SK-N-SH (cell line): Measurements from ENCODE around the gene BAG2. TPM values are rescaled to one million over a fixed set of nuclear protein-coding genes. Genes with fewer than 3 reads are reported as not detected.

ENCODE experiments used
- CTCF ChIA-PET: fragments of 300-600, 350-600 bp; formaldehyde crosslinking; extraction: SDS; loops from one replicate; lab custom pipeline; 2021; lab: Yijun Ruan, JAX
- POLR2A ChIA-PET: fragments of 350-600 bp; sonication (Branson Sonifier 250); formaldehyde crosslinking; extraction: SDS; loops from one replicate; lab custom pipeline; 2020; ENCODE audit warnings: antibody characterized with exemption, inconsistent platforms; lab: Yijun Ruan, JAX
- DNase-seq: peaks from one replicate; pipeline ENCODE4 v3.0.0; 2012
- H2AFZ ChIP-seq: fragments of 200-600 bp; sonication (generic); 2 replicates; pipeline ENCODE4 v1.8.1; 2016; ENCODE audit warnings: antibody characterized with exemption, mild to moderate bottlenecking, low read depth
- H3F3A ChIP-seq: fragments of 200-600 bp; sonication (generic); replicated peaks from 2 replicates; pipeline ENCODE3; 2016; ENCODE audit warnings: antibody characterized with exemption, mild to moderate bottlenecking; ENCODE audit not compliant: insufficient read depth
- H3K27ac ChIP-seq, 2 experiments: fragments of 200-500 bp in 1 of 2; fragments of 200-600 bp in 1 of 2; sonication (Bioruptor generic) in 1 of 2; sonication (generic), shearing (Covaris generic) in 1 of 2; 2 replicates each; pipeline versions ENCODE4 v1.5.1 to v1.6.1; 2014 to 2016; ENCODE audit warnings: low read depth in 2 of 2, inconsistent platforms in 1 of 2, low read length in 1 of 2, mild to moderate bottlenecking in 1 of 2, mixed read lengths in 1 of 2
- H3K27me3 ChIP-seq: fragments of 200-600 bp; sonication (generic), shearing (Covaris generic); 2 replicates; pipeline ENCODE4 v1.6.1; 2016; ENCODE audit warnings: mixed run types; ENCODE audit not compliant: insufficient read depth
- H3K36me3 ChIP-seq, 2 experiments: fragments of 200-500 bp in 1 of 2; fragments of 200-600 bp in 1 of 2; sonication (Bioruptor generic) in 1 of 2; sonication (generic) in 1 of 2; replicated peaks in 1 of 2; 2 replicates each; pipeline versions ENCODE3 to v1.5.1; 2014 to 2016; ENCODE audit warnings: low read length in 1 of 2, mild to moderate bottlenecking in 1 of 2; ENCODE audit not compliant: insufficient read depth in 2 of 2, control insufficient read depth in 1 of 2
- H3K4me1 ChIP-seq, 2 experiments: fragments of 200-500 bp in 1 of 2; fragments of 200-600 bp in 1 of 2; sonication (Bioruptor generic) in 1 of 2; sonication (generic), shearing (Covaris generic) in 1 of 2; 2 replicates each; pipeline versions ENCODE4 v1.5.1 to v1.6.1; 2014 to 2016; ENCODE audit warnings: low read depth in 1 of 2, low read length in 1 of 2, mixed run types in 1 of 2; ENCODE audit not compliant: insufficient read depth in 2 of 2, control insufficient read depth in 1 of 2
- H3K4me2 ChIP-seq: fragments of 200-600 bp; sonication (generic), shearing (Covaris generic); 2 replicates; pipeline ENCODE4 v1.6.1; 2017; ENCODE audit warnings: mixed run types
- H3K4me3 ChIP-seq, 2 experiments: fragments of 200-500 bp in 1 of 2; fragments of 200-600 bp in 1 of 2; sonication (Bioruptor generic) in 1 of 2; sonication (generic), shearing (Covaris generic) in 1 of 2; 2 replicates each; pipeline versions ENCODE4 v1.5.1 to v1.8.1; 2014 to 2016; ENCODE audit warnings: low read depth in 2 of 2, inconsistent platforms in 1 of 2, low read length in 1 of 2, mild to moderate bottlenecking in 1 of 2, mixed read lengths in 1 of 2, moderate library complexity in 1 of 2
- H3K79me2 ChIP-seq: fragments of 200-600 bp; sonication (generic); 2 replicates; pipeline ENCODE4 v1.8.1; 2017; ENCODE audit warnings: mild to moderate bottlenecking; ENCODE audit not compliant: insufficient read depth
- H3K9ac ChIP-seq: fragments of 200-600 bp; sonication (generic); 2 replicates; pipeline ENCODE4 v1.6.1; 2017; ENCODE audit warnings: mixed run types
- H3K9me2 ChIP-seq: fragments of 200-600 bp; sonication (generic); 2 replicates; pipeline ENCODE4 v1.6.1; 2017; ENCODE audit warnings: mixed run types
- H3K9me3 ChIP-seq: fragments of 200-600 bp; sonication (generic); 2 replicates; pipeline ENCODE4 v1.6.1; 2017; ENCODE audit warnings: mixed run types, mild to moderate bottlenecking, moderate library complexity
- H4K20me1 ChIP-seq: fragments of 200-600 bp; sonication (generic); 2 replicates; pipeline ENCODE4 v1.6.1; 2017; ENCODE audit warnings: mild to moderate bottlenecking, mixed run types; ENCODE audit not compliant: insufficient read depth
- CHD2 ChIP-seq: fragments of 150-350 bp; IDR thresholded peaks from 2 replicates; pipeline ENCODE4 v1.6.1; 2018; ENCODE audit warnings: low read length; ENCODE audit not compliant: partially characterized antibody
- EP300 ChIP-seq, 2 experiments: IDR thresholded peaks; 2 replicates each; pipeline versions ENCODE4 v1.4.0 to v1.6.1; 2012; ENCODE audit warnings: borderline replicate concordance in 1 of 2, low read depth in 1 of 2, low read length in 1 of 2
- EZH2phosphoT487 ChIP-seq: fragments of 200-600 bp; sonication (generic); IDR thresholded peaks from 2 replicates; pipeline ENCODE4 v1.6.1; 2017; ENCODE audit warnings: low read depth, mixed run types, mild to moderate bottlenecking, antibody characterized with exemption, moderate library complexity, borderline replicate concordance
- FOSL2 ChIP-seq: IDR thresholded peaks from 2 replicates; pipeline ENCODE4 v1.4.0; 2012; ENCODE audit warnings: low read depth, mild to moderate bottlenecking, moderate library complexity, borderline replicate concordance
- FOXM1 ChIP-seq: IDR thresholded peaks from 2 replicates; pipeline ENCODE4 v1.4.0; 2012; ENCODE audit warnings: low read depth, mild to moderate bottlenecking
- MEF2A ChIP-seq: IDR thresholded peaks from 2 replicates; pipeline ENCODE4 v1.4.0; 2012; ENCODE audit warnings: low read depth, borderline replicate concordance
- NFIC ChIP-seq: IDR thresholded peaks from 2 replicates; pipeline ENCODE4 v1.4.0; 2012; ENCODE audit warnings: borderline replicate concordance
- NRF1 ChIP-seq: IDR thresholded peaks from 2 replicates; pipeline ENCODE4 v1.6.1; 2012; ENCODE audit warnings: low read depth, mild to moderate bottlenecking, low read length
- RAD21 ChIP-seq: IDR thresholded peaks from 2 replicates; pipeline ENCODE4 v1.6.1; 2012; ENCODE audit warnings: mild to moderate bottlenecking, low read length
- SMC3 ChIP-seq: IDR thresholded peaks from 2 replicates; pipeline ENCODE4 v1.6.1; 2012; ENCODE audit warnings: low read depth, low read length, improper control_type of control experiment
- TCF12 ChIP-seq: IDR thresholded peaks from 2 replicates; pipeline ENCODE4 v1.4.0; 2012
- WGBS: methylation state at CpG from one replicate; pipeline ENCODE4 v1.1.6; 2017; ENCODE audit warnings: low lambda C conversion rate; 5-methylcytosine and 5-hydroxymethylcytosine counted together
- polyA plus RNA-seq, 3 experiments: library from polyadenylated mRNA; depleted of rRNA; stranded (reverse); fragments of >200 nt; gene quantifications; 2 replicates each; pipeline ENCODE4 v1.2.3, GENCODE V29; 2012
- TF ChIP-seq, protein P1 (sequence below): fragments of 200-600 bp; sonication (generic); IDR thresholded peaks from 2 replicates; pipeline ENCODE4 v1.6.1; 2017; ENCODE audit warnings: antibody characterized with exemption, mild to moderate bottlenecking, moderate library complexity
- TF ChIP-seq, protein P2 (sequence below): IDR thresholded peaks from 2 replicates; pipeline ENCODE4 v1.4.0; 2012; ENCODE audit warnings: low read depth

Gene BAG2
- polyA plus RNA-seq, 1 of the 3 experiments (the other 2 are of a cell fraction) = 5.3 TPM

DNA sequence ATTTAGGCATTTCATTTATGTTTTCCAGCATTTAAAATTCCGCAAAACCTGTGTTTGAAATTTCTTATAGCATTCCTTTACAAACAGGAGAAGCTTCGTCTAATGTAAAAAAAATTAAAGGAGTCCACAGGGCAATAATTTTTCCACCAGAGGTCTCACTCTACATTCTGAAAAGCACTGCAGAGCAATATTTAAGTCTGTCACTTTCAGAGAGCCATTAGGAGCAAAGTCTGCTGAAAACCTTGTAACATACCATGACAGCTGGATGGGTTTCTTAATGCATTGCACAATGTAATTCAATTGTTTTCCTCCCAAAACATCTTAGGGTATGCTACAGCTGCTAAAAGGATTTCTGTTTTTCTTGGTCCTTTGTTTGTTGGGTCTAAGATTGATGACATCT is 18.0 kb downstream of the BAG2 start:
- H3K79me2 ChIP-seq = peaks cover 33% of the 10 kb centered on the region
- H3K9me2 ChIP-seq = no peaks in the 10 kb centered on the region
- no peak overlapping the region for H3K4me3 ChIP-seq
- no peaks in the 10 kb centered on the region; a peak in 1 of 4 replicates for H3K4me1 ChIP-seq
- no peak overlapping the region for H3K9ac ChIP-seq
- no peaks in the 10 kb centered on the region for H4K20me1 ChIP-seq
- TF ChIP-seq FOSL2 (no peak), EZH2phosphoT487 (no peak), SMC3 (peak; percentile 57), RAD21 (peak; percentile 56)
- TF ChIP-seq, protein P1, sequence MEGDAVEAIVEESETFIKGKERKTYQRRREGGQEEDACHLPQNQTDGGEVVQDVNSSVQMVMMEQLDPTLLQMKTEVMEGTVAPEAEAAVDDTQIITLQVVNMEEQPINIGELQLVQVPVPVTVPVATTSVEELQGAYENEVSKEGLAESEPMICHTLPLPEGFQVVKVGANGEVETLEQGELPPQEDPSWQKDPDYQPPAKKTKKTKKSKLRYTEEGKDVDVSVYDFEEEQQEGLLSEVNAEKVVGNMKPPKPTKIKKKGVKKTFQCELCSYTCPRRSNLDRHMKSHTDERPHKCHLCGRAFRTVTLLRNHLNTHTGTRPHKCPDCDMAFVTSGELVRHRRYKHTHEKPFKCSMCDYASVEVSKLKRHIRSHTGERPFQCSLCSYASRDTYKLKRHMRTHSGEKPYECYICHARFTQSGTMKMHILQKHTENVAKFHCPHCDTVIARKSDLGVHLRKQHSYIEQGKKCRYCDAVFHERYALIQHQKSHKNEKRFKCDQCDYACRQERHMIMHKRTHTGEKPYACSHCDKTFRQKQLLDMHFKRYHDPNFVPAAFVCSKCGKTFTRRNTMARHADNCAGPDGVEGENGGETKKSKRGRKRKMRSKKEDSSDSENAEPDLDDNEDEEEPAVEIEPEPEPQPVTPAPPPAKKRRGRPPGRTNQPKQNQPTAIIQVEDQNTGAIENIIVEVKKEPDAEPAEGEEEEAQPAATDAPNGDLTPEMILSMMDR = peak; percentile 69
- TF ChIP-seq, all 33 proteins: peak for 3
- Histone ChIP-seq H2AFZ (no peak overlapping the region), H3K9me3 (no peaks in the 10 kb centered on the region), H3K27ac (peak overlapping the region in 1 of 2 experiments; percentile 22; a peak in 1 of 4 replicates), H3F3A (peaks cover 24% of the 10 kb centered on the region), H3K27me3 (no peaks in the 10 kb centered on the region), H3K36me3 (peaks cover 64 to 75% of the 10 kb centered on the region in 2 experiments), H3K4me2 (no peak overlapping the region)
- ChIA-PET CTCF (interaction anchor here (0.8 to 2.7 kb wide), 9 partner anchors 8 to 286 kb away, joined by 3 to 12 read pairs (median 4); partner anchors contain the start of gene PRIM2), POLR2A (no interaction called here)
- WGBS = 83% methylated on average over 2 of the region's 2 CpGs
- no peak for DNase-seq

DNA sequence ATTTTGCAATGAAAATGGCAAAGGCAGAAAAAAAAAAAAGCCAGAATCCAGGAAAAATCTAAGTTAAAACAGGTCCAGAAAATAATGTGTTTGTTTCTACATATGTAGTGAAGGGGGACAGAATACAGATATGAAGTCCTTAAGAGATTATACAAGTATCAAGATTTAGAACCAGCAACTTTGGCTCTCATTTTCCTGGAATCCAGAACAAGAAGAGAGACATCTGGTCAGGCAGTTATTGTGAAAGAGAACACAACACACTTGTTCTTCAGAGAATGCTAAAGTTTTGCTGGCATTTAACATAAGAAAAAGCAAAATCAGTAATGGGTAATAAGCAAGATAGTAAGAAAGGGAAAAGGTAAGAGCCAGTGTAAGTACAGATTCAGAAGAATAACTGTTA is 21.1 kb downstream of the BAG2 start:
- DNase-seq = no peak
- no peaks in the 10 kb centered on the region for H3K9me3 ChIP-seq
- H3K36me3 ChIP-seq = peaks cover 51 to 74% of the 10 kb centered on the region in 2 experiments
- peaks cover 24% of the 10 kb centered on the region for H3F3A ChIP-seq
- no peak overlapping the region for H3K4me3 ChIP-seq
- no peak for TF ChIP-seq FOXM1
- TF ChIP-seq MEF2A = no peak
- TF ChIP-seq, protein P2, sequence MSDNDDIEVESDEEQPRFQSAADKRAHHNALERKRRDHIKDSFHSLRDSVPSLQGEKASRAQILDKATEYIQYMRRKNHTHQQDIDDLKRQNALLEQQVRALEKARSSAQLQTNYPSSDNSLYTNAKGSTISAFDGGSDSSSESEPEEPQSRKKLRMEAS = no peak
- no peak for TF ChIP-seq EP300 (IDR thresholded peaks at IDR 0.05; ENCODE audit: borderline replicate concordance in 1 of 2, low read depth in 1 of 2, low read length in 1 of 2)
- TF ChIP-seq CHD2 = no peak
- TF ChIP-seq TCF12 = no peak
- TF ChIP-seq NFIC = no peak
- TF ChIP-seq NRF1 = no peak
- CTCF ChIA-PET = no interaction called here
- no peak overlapping the region for H3K4me2 ChIP-seq
- H2AFZ ChIP-seq = no peak overlapping the region
- H3K27ac ChIP-seq = no peak overlapping the region
- no peaks in the 10 kb centered on the region for H4K20me1 ChIP-seq
- no peaks in the 10 kb centered on the region; a peak in 2 of 4 replicates for H3K4me1 ChIP-seq
- POLR2A ChIA-PET = no interaction called here
- H3K9ac ChIP-seq = no peak overlapping the region
- H3K79me2 ChIP-seq = peaks cover 54% of the 10 kb centered on the region
- H3K27me3 ChIP-seq = no peaks in the 10 kb centered on the region
- H3K9me2 ChIP-seq = no peaks in the 10 kb centered on the region; the same call in 1 of the 2 replicates
